GM13977 (cell line): ENCODE results near the gene AUH.

Experiments used
- DNase-seq: peaks from one replicate; pipeline ENCODE4 v3.0.0; 2012; ENCODE audit warnings: low spot score
- CTCF ChIP-seq: IDR thresholded peaks from 2 replicates; pipeline ENCODE4 v1.5.1; 2012; ENCODE audit warnings: mild to moderate bottlenecking, control low read depth; ENCODE audit not compliant: insufficient read depth; ENCODE audit errors: extremely low read depth, missing control alignments
- in situ Hi-C: fragments of 300-500 bp; cut with MboI; formaldehyde crosslinking; loops from one replicate; pipeline ENCODE4 v1.12.0; 2022; ENCODE audit warnings: low sequenced_read_pairs, low pct_unique_long_range_greater_than_20kb, mixed read lengths, inconsistent platforms; ENCODE audit not compliant: unreplicated experiment

Gene AUH

GRCh38 chr9:91185193-91185886, 176.4 kb downstream of the AUH start:
- in situ Hi-C loops = no loop called here
- no peak for TF ChIP-seq CTCF

GRCh38 chr9:91182429-91183225, 179.1 kb downstream of the AUH start:
- TF ChIP-seq CTCF = no peak
- no peak for DNase-seq
- in situ Hi-C loops = no loop called here

More at GRCh38 chr9:91185193-91185886, 176.4 kb downstream of the AUH start:
- no peak for DNase-seq

- DNase-seq = no peak
- no peak for TF ChIP-seq CTCF
- in situ Hi-C loops = no loop called here
Measured at GRCh38 chr9:91181541-91181940, 180.2 kb downstream of the AUH start.

GRCh38 chr9:91180930-91181268, 180.8 kb downstream of the AUH start:
- TF ChIP-seq CTCF = no peak
- in situ Hi-C loops = no loop called here
- DNase-seq = no peak

- no peak for DNase-seq
- in situ Hi-C loops = no loop called here
Measured at GRCh38 chr9:91180240-91180929, 181.3 kb downstream of the AUH start.

More at GRCh38 chr9:91180240-91180929, 181.3 kb downstream of the AUH start:
- no peak for TF ChIP-seq CTCF
